DND-41 (cell line): ENCODE results near the gene TRIM9.

Experiments
- ATAC-seq: fragments of 200-7000 bp; cut with Tn5 transposase; 3 replicates; pipeline ENCODE4 v1.9.1; 2021; ENCODE audit warnings: low read depth; ENCODE audit not compliant: insufficient read depth
- DNase-seq: peaks from one replicate; pipeline ENCODE4 v3.0.0-alpha.2; 2020
- H2AFZ ChIP-seq: 2 replicates; pipeline ENCODE4 v1.6.0; 2012; ENCODE audit warnings: low read depth, low read length
- H3K27ac ChIP-seq: 2 replicates; pipeline ENCODE4 v1.5.1; 2012; ENCODE audit warnings: low read length, inconsistent platforms
- H3K27me3 ChIP-seq: fragments of 200-600 bp; sonication (generic); 2 replicates; pipeline ENCODE4 v1.6.0; 2012; ENCODE audit warnings: low read length, mild to moderate bottlenecking, inconsistent platforms; ENCODE audit not compliant: insufficient read depth, poor library complexity
- H3K36me3 ChIP-seq: 2 replicates; pipeline ENCODE4 v1.5.1; 2012; ENCODE audit warnings: low read length, inconsistent platforms; ENCODE audit not compliant: insufficient read depth
- H3K4me1 ChIP-seq: 2 replicates; pipeline ENCODE4 v1.5.1; 2012; ENCODE audit warnings: mild to moderate bottlenecking, low read length; ENCODE audit not compliant: insufficient read depth
- H3K4me2 ChIP-seq: 2 replicates; pipeline ENCODE4 v1.6.0; 2012; ENCODE audit warnings: mild to moderate bottlenecking, moderate library complexity, low read length, inconsistent platforms; ENCODE audit not compliant: insufficient read depth
- H3K4me3 ChIP-seq, 2 experiments: fragments of 200-600 bp in 1 of 2; shearing (Covaris generic) in 1 of 2; 2 replicates each; pipeline ENCODE4 v1.5.1; 2012 to 2016; ENCODE audit warnings: inconsistent platforms in 2 of 2, low read length in 2 of 2, mild to moderate bottlenecking in 2 of 2, low read depth in 1 of 2, moderate library complexity in 1 of 2
- H3K79me2 ChIP-seq: 2 replicates; pipeline ENCODE4 v1.6.0; 2012; ENCODE audit warnings: low read length, inconsistent platforms; ENCODE audit not compliant: insufficient read depth
- H3K9ac ChIP-seq: 2 replicates; pipeline ENCODE4 v1.6.0; 2012; ENCODE audit warnings: low read depth, mild to moderate bottlenecking, inconsistent platforms, low read length, moderate library complexity
- H3K9me3 ChIP-seq: 2 replicates; pipeline ENCODE4 v1.5.1; 2012; ENCODE audit warnings: low read length, moderate library complexity, mild to moderate bottlenecking, inconsistent platforms; ENCODE audit not compliant: insufficient read depth, severe bottlenecking
- H4K20me1 ChIP-seq: 2 replicates; pipeline ENCODE4 v1.6.0; 2012; ENCODE audit warnings: low read length; ENCODE audit not compliant: insufficient read depth
- EZH2 ChIP-seq: IDR thresholded peaks from 3 replicates; pipeline ENCODE4 v1.6.1; 2012; ENCODE audit warnings: borderline replicate concordance, low read depth, mild to moderate bottlenecking, moderate library complexity, low read length, inconsistent platforms; ENCODE audit not compliant: severe bottlenecking
- TF ChIP-seq, protein P1 (sequence below): IDR thresholded peaks from 2 replicates; pipeline ENCODE4 v1.5.1; 2012; ENCODE audit warnings: borderline replicate concordance, low read length, moderate library complexity, mild to moderate bottlenecking; ENCODE audit not compliant: poor library complexity, severe bottlenecking; ENCODE audit errors: extremely low read depth

TRIM9 gene

GRCh38 chr14:51084507-51084906, 10.4 kb downstream of the TRIM9 start:
- Histone ChIP-seq H3K79me2 (0 out of 2 replicates have a peak, but pooled peaks cover 2% of the 10 kb centered on the region), H3K4me1 (peaks cover 3% of the 10 kb centered on the region; the same call in 1 of the 2 replicates), H3K36me3 (no peaks in the 10 kb centered on the region), H2AFZ (no peak overlapping the region), H3K9ac (no peak overlapping the region), H3K27ac (no peak overlapping the region), H3K27me3 (no peaks in the 10 kb centered on the region), H3K4me2 (no peak overlapping the region), H3K4me3 (no peak overlapping the region), H3K9me3 (no peaks in the 10 kb centered on the region), H4K20me1 (no peaks in the 10 kb centered on the region)
- TF ChIP-seq EZH2, result no peak
- TF ChIP-seq, protein P1, sequence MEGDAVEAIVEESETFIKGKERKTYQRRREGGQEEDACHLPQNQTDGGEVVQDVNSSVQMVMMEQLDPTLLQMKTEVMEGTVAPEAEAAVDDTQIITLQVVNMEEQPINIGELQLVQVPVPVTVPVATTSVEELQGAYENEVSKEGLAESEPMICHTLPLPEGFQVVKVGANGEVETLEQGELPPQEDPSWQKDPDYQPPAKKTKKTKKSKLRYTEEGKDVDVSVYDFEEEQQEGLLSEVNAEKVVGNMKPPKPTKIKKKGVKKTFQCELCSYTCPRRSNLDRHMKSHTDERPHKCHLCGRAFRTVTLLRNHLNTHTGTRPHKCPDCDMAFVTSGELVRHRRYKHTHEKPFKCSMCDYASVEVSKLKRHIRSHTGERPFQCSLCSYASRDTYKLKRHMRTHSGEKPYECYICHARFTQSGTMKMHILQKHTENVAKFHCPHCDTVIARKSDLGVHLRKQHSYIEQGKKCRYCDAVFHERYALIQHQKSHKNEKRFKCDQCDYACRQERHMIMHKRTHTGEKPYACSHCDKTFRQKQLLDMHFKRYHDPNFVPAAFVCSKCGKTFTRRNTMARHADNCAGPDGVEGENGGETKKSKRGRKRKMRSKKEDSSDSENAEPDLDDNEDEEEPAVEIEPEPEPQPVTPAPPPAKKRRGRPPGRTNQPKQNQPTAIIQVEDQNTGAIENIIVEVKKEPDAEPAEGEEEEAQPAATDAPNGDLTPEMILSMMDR, result no peak
- ATAC-seq (no peak), DNase-seq (no peak)

GRCh38 chr14:51082349-51082748, 12.6 kb downstream of the TRIM9 start:
- no peak overlapping the region for H3K4me2 ChIP-seq
- H3K9ac ChIP-seq, result no peak overlapping the region
- no peaks in the 10 kb centered on the region for H3K27me3 ChIP-seq
- no peak overlapping the region for H2AFZ ChIP-seq
- H3K36me3 ChIP-seq, result no peaks in the 10 kb centered on the region
- ATAC-seq, result no peak
- no peak overlapping the region for H3K4me3 ChIP-seq
- no peak for DNase-seq
- H3K4me1 ChIP-seq, result peaks cover 3% of the 10 kb centered on the region; the same call in 1 of the 2 replicates
- TF ChIP-seq, protein P1, result no peak
- no peak for TF ChIP-seq EZH2
- 0 out of 2 replicates have a peak, but pooled peaks cover 2% of the 10 kb centered on the region for H3K79me2 ChIP-seq
- no peaks in the 10 kb centered on the region for H3K9me3 ChIP-seq
- H4K20me1 ChIP-seq, result no peaks in the 10 kb centered on the region
- no peak overlapping the region for H3K27ac ChIP-seq

DNA sequence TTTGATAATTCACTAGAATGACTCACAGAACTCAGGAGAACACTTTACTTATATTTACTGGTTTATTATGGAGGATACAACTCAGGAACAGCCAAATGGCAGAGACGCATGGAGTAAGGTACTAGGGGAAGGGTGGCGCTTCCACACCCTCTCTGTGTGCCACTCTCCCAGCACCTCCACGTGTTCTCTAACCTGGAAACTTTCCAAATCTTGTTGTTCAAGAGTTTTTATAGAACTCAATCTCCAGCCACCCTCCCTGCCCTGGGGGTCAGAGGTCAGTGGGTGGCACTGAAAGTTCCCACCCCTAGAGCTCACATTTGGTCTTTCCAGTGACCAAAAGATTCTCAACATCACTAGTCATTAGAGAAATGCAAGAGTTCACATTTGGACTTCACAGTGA, 13.2 kb downstream of the TRIM9 start:
- no peaks in the 10 kb centered on the region for H3K9me3 ChIP-seq
- H3K27me3 ChIP-seq, result no peaks in the 10 kb centered on the region
- no peak overlapping the region for H3K4me2 ChIP-seq
- ATAC-seq, result no peak
- TF ChIP-seq, protein P1, result no peak
- TF ChIP-seq EZH2, result no peak
- no peaks in the 10 kb centered on the region for H3K36me3 ChIP-seq
- H3K79me2 ChIP-seq, result 0 out of 2 replicates have a peak, but pooled peaks cover 2% of the 10 kb centered on the region
- no peak overlapping the region for H3K9ac ChIP-seq
- H3K4me1 ChIP-seq, result no peaks in the 10 kb centered on the region
- no peak for DNase-seq
- H4K20me1 ChIP-seq, result no peaks in the 10 kb centered on the region
- no peak overlapping the region for H2AFZ ChIP-seq
- H3K4me3 ChIP-seq, result no peak overlapping the region
- no peak overlapping the region for H3K27ac ChIP-seq

- H3K27me3 ChIP-seq, result no peaks in the 10 kb centered on the region
- H4K20me1 ChIP-seq, result no peaks in the 10 kb centered on the region
- no peak for ATAC-seq
- H3K27ac ChIP-seq, result no peak overlapping the region
- H3K79me2 ChIP-seq, result 0 out of 2 replicates have a peak, but pooled peaks cover 2% of the 10 kb centered on the region
- no peak overlapping the region for H3K9ac ChIP-seq
- TF ChIP-seq, protein P1, result no peak
- TF ChIP-seq EZH2, result no peak
- no peak overlapping the region for H3K4me2 ChIP-seq
- no peak for DNase-seq
- no peak overlapping the region for H3K4me3 ChIP-seq
- no peak overlapping the region for H2AFZ ChIP-seq
- H3K9me3 ChIP-seq, result no peaks in the 10 kb centered on the region
- no peaks in the 10 kb centered on the region for H3K36me3 ChIP-seq
- no peaks in the 10 kb centered on the region for H3K4me1 ChIP-seq
Observed at GRCh38 chr14:51081209-51081608, 13.7 kb downstream of the TRIM9 start.
